Mucosa of stomach (tissue), 1 donor: Measurements from ENCODE around the gene PHC2.

ENCODE experiments used
- H3K27me3 ChIP-seq: one replicate; pipeline ENCODE4 v1.7.0; 2013; ENCODE audit warnings: mild to moderate bottlenecking, low read length; ENCODE audit not compliant: control insufficient read depth, insufficient read depth
- H3K36me3 ChIP-seq: one replicate; pipeline ENCODE4 v1.7.0; 2013; ENCODE audit warnings: low read length; ENCODE audit not compliant: control insufficient read depth, insufficient read depth
- H3K4me1 ChIP-seq: one replicate; pipeline ENCODE4 v1.7.0; 2013; ENCODE audit warnings: mild to moderate bottlenecking, low read length; ENCODE audit not compliant: control insufficient read depth, insufficient read depth
- H3K4me3 ChIP-seq: one replicate; pipeline ENCODE4 v1.7.0; 2013; ENCODE audit warnings: low read length
- H3K9ac ChIP-seq: one replicate; pipeline ENCODE4 v1.7.0; 2013; ENCODE audit warnings: mild to moderate bottlenecking, low read length, moderate library complexity
- H3K9me3 ChIP-seq: one replicate; pipeline ENCODE4 v1.7.0; 2013; ENCODE audit warnings: mild to moderate bottlenecking, low read length, moderate library complexity; ENCODE audit not compliant: control insufficient read depth
- donor health status: Pancreatic carcinoma.

The PHC2 gene

GRCh38 chr1:33348194-33348593 lies 82.7 kb downstream of the PHC2 start:
- Histone ChIP-seq H3K9me3 (no peaks in the 10 kb centered on the region), H3K9ac (peak overlapping the region; percentile 83), H3K4me1 (peaks cover 37% of the 10 kb centered on the region), H3K27me3 (no peaks in the 10 kb centered on the region), H3K4me3 (peak overlapping the region; percentile 40), H3K36me3 (no peaks in the 10 kb centered on the region)

- no peaks in the 10 kb centered on the region for H3K27me3 ChIP-seq
- H3K36me3 ChIP-seq, result no peaks in the 10 kb centered on the region
- peak overlapping the region; percentile 83 for H3K9ac ChIP-seq
- peaks cover 43% of the 10 kb centered on the region for H3K4me1 ChIP-seq
- no peak overlapping the region for H3K4me3 ChIP-seq
- no peaks in the 10 kb centered on the region for H3K9me3 ChIP-seq
These were observed 83.3 kb downstream of the PHC2 start for GRCh38 chr1:33347650-33347992.

- Histone ChIP-seq H3K9ac (peak overlapping the region; percentile 83), H3K4me1 (peaks cover 47% of the 10 kb centered on the region), H3K4me3 (no peak overlapping the region), H3K36me3 (no peaks in the 10 kb centered on the region), H3K9me3 (no peaks in the 10 kb centered on the region), H3K27me3 (no peaks in the 10 kb centered on the region)
These were observed 83.8 kb downstream of the PHC2 start for GRCh38 chr1:33346927-33347649.

- H3K4me3 ChIP-seq, result no peak overlapping the region
These were observed 84.4 kb downstream of the PHC2 start for GRCh38 chr1:33346533-33346926.

GRCh38 chr1:33344896-33345560 lies 85.9 kb downstream of the PHC2 start:
- Histone ChIP-seq H3K4me3 (no peak overlapping the region), H3K9me3 (no peaks in the 10 kb centered on the region), H3K4me1 (peaks cover 63% of the 10 kb centered on the region), H3K9ac (no peak overlapping the region), H3K36me3 (no peaks in the 10 kb centered on the region), H3K27me3 (no peaks in the 10 kb centered on the region)

More at GRCh38 chr1:33346533-33346926, 84.4 kb downstream of the PHC2 start:
- no peaks in the 10 kb centered on the region for H3K27me3 ChIP-seq
- peaks cover 53% of the 10 kb centered on the region for H3K4me1 ChIP-seq
- H3K9me3 ChIP-seq, result no peaks in the 10 kb centered on the region
- H3K9ac ChIP-seq, result peak overlapping the region; percentile 83
- no peaks in the 10 kb centered on the region for H3K36me3 ChIP-seq

GRCh38 chr1:33343539-33343938 lies 87.4 kb downstream of the PHC2 start:
- Histone ChIP-seq H3K36me3 (no peaks in the 10 kb centered on the region), H3K27me3 (no peaks in the 10 kb centered on the region), H3K4me3 (no peak overlapping the region), H3K9me3 (no peaks in the 10 kb centered on the region), H3K4me1 (peaks cover 78% of the 10 kb centered on the region), H3K9ac (no peak overlapping the region)

GRCh38 chr1:33342041-33342723 lies 88.7 kb downstream of the PHC2 start:
- Histone ChIP-seq H3K36me3 (no peaks in the 10 kb centered on the region), H3K9me3 (no peaks in the 10 kb centered on the region), H3K4me3 (no peak overlapping the region), H3K9ac (peak overlapping the region; percentile 31), H3K4me1 (peaks cover 80% of the 10 kb centered on the region), H3K27me3 (no peaks in the 10 kb centered on the region)

- Histone ChIP-seq H3K27me3 (no peaks in the 10 kb centered on the region), H3K36me3 (no peaks in the 10 kb centered on the region), H3K4me1 (peaks cover 75% of the 10 kb centered on the region), H3K9ac (no peak overlapping the region), H3K4me3 (no peak overlapping the region), H3K9me3 (no peaks in the 10 kb centered on the region)
These were observed 89.7 kb downstream of the PHC2 start for GRCh38 chr1:33341190-33341589.

GRCh38 chr1:33339413-33339812 lies 91.5 kb downstream of the PHC2 start:
- Histone ChIP-seq H3K4me3 (no peak overlapping the region), H3K4me1 (peaks cover 80% of the 10 kb centered on the region), H3K36me3 (no peaks in the 10 kb centered on the region), H3K9ac (peak overlapping the region; percentile 63), H3K9me3 (no peaks in the 10 kb centered on the region), H3K27me3 (no peaks in the 10 kb centered on the region)

- no peak overlapping the region for H3K4me3 ChIP-seq
- peaks cover 82% of the 10 kb centered on the region for H3K4me1 ChIP-seq
- peak overlapping the region; percentile 63 for H3K9ac ChIP-seq
- H3K9me3 ChIP-seq, result no peaks in the 10 kb centered on the region
- H3K27me3 ChIP-seq, result no peaks in the 10 kb centered on the region
- H3K36me3 ChIP-seq, result no peaks in the 10 kb centered on the region
These were observed 92.3 kb downstream of the PHC2 start for GRCh38 chr1:33338440-33339211.

- H3K4me3 ChIP-seq, result no peak overlapping the region
- no peaks in the 10 kb centered on the region for H3K27me3 ChIP-seq
- peak overlapping the region; percentile 63 for H3K9ac ChIP-seq
- peaks cover 79% of the 10 kb centered on the region for H3K4me1 ChIP-seq
- no peaks in the 10 kb centered on the region for H3K36me3 ChIP-seq
- no peaks in the 10 kb centered on the region for H3K9me3 ChIP-seq
These were observed 92.9 kb downstream of the PHC2 start for GRCh38 chr1:33338048-33338439.

- Histone ChIP-seq H3K4me3 (no peak overlapping the region), H3K9me3 (no peaks in the 10 kb centered on the region), H3K36me3 (peaks cover 4% of the 10 kb centered on the region), H3K9ac (no peak overlapping the region), H3K27me3 (no peaks in the 10 kb centered on the region), H3K4me1 (peaks cover 79% of the 10 kb centered on the region)
These were observed 93.5 kb downstream of the PHC2 start for GRCh38 chr1:33337441-33337840.
